HL-60 (cell line): Measurements from ENCODE around the gene APOL3.

Experiments
- DNase-seq, 2 experiments: peaks; one replicate each; pipeline ENCODE4 v3.0.0-alpha.2; 2010 to 2020; ENCODE audit warnings: low read depth in 1 of 2, low spot score in 1 of 2
- H3K27ac ChIP-seq: fragments of 250-450 bp; sonication (Bioruptor Pico); replicated peaks from 2 replicates; pipeline ENCODE4 v1.5.1; 2020; ENCODE audit warnings: mild to moderate bottlenecking, moderate library complexity
- H3K27me3 ChIP-seq: fragments of 250-450 bp; sonication (Bioruptor Pico); 2 replicates; pipeline ENCODE4 v1.5.1; 2021; ENCODE audit warnings: mild to moderate bottlenecking, moderate library complexity; ENCODE audit not compliant: insufficient read depth, poor library complexity, severe bottlenecking
- H3K4me3 ChIP-seq: replicated peaks from 2 replicates; pipeline ENCODE4 v1.5.1; 2011; ENCODE audit warnings: mild to moderate bottlenecking, control low read depth, low read length; ENCODE audit not compliant: insufficient read depth
- GABPA ChIP-seq: IDR thresholded peaks from 2 replicates; pipeline ENCODE4 v1.6.1; 2012; ENCODE audit warnings: low read depth
- POLR2AphosphoS5 ChIP-seq: IDR thresholded peaks from 2 replicates; pipeline ENCODE4 v1.6.1; 2012; ENCODE audit warnings: low read depth
- SPI1 ChIP-seq: IDR thresholded peaks from 2 replicates; pipeline ENCODE4 v1.6.1; 2012; ENCODE audit warnings: low read depth, mild to moderate bottlenecking, borderline replicate concordance
- TF ChIP-seq, protein P1 (sequence below): IDR thresholded peaks from one replicate; pipeline ENCODE4 v1.5.1; 2011; ENCODE audit warnings: low read length, control low read depth, inconsistent platforms; ENCODE audit not compliant: insufficient read depth
- TF ChIP-seq, protein P2 (sequence below): IDR thresholded peaks from 2 replicates; pipeline ENCODE4 v1.6.1; 2012; ENCODE audit warnings: low read depth; ENCODE audit not compliant: insufficient replicate concordance

Gene APOL3

DNA sequence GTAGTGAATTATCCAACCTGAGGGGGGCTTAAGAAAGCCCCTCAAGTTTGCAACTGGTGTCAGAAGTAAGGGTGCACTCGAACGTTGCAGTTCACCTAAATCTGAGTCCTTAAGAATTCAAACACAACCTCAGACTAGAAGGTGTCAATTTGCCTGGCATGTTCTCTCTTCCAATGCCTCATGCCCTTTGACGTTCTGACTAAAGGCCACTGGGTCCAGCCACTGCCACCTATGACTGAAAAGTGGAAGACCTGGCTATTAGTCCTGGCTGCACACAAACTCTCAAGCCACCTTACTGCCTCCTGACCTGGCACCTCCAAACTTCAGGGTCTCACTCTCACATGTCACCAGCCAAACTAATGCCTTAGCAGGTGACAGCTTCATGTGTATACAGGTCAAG lies 33.0 kb upstream of the APOL3 start:
- no peak for DNase-seq
- TF ChIP-seq, protein P1, sequence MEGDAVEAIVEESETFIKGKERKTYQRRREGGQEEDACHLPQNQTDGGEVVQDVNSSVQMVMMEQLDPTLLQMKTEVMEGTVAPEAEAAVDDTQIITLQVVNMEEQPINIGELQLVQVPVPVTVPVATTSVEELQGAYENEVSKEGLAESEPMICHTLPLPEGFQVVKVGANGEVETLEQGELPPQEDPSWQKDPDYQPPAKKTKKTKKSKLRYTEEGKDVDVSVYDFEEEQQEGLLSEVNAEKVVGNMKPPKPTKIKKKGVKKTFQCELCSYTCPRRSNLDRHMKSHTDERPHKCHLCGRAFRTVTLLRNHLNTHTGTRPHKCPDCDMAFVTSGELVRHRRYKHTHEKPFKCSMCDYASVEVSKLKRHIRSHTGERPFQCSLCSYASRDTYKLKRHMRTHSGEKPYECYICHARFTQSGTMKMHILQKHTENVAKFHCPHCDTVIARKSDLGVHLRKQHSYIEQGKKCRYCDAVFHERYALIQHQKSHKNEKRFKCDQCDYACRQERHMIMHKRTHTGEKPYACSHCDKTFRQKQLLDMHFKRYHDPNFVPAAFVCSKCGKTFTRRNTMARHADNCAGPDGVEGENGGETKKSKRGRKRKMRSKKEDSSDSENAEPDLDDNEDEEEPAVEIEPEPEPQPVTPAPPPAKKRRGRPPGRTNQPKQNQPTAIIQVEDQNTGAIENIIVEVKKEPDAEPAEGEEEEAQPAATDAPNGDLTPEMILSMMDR, result no peak
- TF ChIP-seq GABPA (no peak), SPI1 (no peak), POLR2AphosphoS5 (no peak)
- TF ChIP-seq, protein P2, sequence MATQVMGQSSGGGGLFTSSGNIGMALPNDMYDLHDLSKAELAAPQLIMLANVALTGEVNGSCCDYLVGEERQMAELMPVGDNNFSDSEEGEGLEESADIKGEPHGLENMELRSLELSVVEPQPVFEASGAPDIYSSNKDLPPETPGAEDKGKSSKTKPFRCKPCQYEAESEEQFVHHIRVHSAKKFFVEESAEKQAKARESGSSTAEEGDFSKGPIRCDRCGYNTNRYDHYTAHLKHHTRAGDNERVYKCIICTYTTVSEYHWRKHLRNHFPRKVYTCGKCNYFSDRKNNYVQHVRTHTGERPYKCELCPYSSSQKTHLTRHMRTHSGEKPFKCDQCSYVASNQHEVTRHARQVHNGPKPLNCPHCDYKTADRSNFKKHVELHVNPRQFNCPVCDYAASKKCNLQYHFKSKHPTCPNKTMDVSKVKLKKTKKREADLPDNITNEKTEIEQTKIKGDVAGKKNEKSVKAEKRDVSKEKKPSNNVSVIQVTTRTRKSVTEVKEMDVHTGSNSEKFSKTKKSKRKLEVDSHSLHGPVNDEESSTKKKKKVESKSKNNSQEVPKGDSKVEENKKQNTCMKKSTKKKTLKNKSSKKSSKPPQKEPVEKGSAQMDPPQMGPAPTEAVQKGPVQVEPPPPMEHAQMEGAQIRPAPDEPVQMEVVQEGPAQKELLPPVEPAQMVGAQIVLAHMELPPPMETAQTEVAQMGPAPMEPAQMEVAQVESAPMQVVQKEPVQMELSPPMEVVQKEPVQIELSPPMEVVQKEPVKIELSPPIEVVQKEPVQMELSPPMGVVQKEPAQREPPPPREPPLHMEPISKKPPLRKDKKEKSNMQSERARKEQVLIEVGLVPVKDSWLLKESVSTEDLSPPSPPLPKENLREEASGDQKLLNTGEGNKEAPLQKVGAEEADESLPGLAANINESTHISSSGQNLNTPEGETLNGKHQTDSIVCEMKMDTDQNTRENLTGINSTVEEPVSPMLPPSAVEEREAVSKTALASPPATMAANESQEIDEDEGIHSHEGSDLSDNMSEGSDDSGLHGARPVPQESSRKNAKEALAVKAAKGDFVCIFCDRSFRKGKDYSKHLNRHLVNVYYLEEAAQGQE, result no peak
- Histone ChIP-seq H3K4me3 (no peak overlapping the region), H3K27ac (no peak overlapping the region), H3K27me3 (no peaks in the 10 kb centered on the region)

DNA sequence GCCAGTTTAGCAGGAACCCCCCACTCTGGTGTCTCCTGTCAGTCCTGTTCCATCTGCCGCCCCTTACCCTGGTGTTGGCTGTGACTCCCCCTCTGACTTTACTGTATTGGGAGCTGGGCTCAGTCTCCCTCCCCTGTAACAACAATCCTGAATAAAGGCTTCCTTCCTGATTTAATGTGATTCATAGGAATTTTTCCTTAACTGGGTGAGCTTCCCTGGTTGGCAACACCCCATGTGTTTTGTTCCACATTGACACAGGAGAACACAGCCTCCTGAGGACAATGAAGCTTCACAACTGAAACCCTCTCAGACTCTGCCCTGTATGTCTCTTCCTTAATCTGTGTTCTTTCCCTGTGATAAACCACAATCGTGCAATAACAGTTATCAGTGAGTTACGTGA lies 32.6 kb upstream of the APOL3 start:
- Histone ChIP-seq H3K4me3 (no peak overlapping the region), H3K27me3 (no peaks in the 10 kb centered on the region), H3K27ac (no peak overlapping the region)
- TF ChIP-seq GABPA (no peak), SPI1 (no peak), POLR2AphosphoS5 (no peak)
- TF ChIP-seq, protein P2, result no peak
- TF ChIP-seq, protein P1, result no peak
- no peak for DNase-seq

DNA sequence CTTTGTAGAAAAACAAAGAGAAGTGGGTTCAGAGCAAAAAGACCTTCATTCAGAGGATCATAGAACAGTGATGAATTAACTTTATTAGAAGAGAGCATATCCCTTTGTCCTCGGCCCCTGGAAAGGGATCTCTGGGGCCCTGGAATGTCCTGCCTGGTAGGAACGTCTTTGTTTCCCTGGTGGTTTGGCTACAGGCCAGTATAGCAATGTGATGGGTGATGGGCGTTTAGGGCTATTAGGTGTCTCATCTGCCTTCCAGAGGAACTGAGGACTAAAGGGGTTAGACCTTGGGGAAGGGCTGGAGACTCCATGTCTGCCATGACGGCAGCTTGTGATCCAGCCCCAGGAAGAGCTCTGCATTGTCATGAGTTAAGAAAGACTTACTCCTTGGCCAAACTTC lies 32.0 kb upstream of the APOL3 start:
- Histone ChIP-seq H3K27me3 (no peaks in the 10 kb centered on the region), H3K4me3 (no peak overlapping the region), H3K27ac (no peak overlapping the region)
- TF ChIP-seq GABPA, result no peak
- TF ChIP-seq, protein P2, result no peak
- TF ChIP-seq SPI1, result no peak
- TF ChIP-seq, protein P1, result no peak
- TF ChIP-seq POLR2AphosphoS5, result no peak
- no peak for DNase-seq
